Left ventricle myocardium inferior (tissue), 1 donor: ENCODE measurements around the gene MYO3A. TPM values are rescaled to one million over a fixed set of nuclear protein-coding genes. Genes with fewer than 3 reads are reported as not detected.

Source experiments
- DNase-seq: peaks from one replicate; pipeline ENCODE4 v3.0.0-alpha.2; 2020
- H3K27ac ChIP-seq: fragments of 200-600 bp; replicated peaks from 2 replicates; pipeline ENCODE4 v1.8.0; 2021
- H3K27me3 ChIP-seq: fragments of 200-600 bp; 2 replicates; pipeline ENCODE4 v1.8.0; 2021; ENCODE audit warnings: low read depth
- H3K36me3 ChIP-seq: fragments of 200-600 bp; 2 replicates; pipeline ENCODE4 v1.8.0; 2021
- H3K4me1 ChIP-seq: fragments of 200-600 bp; 2 replicates; pipeline ENCODE4 v1.8.0; 2021
- H3K4me3 ChIP-seq: fragments of 200-600 bp; 2 replicates; pipeline ENCODE4 v1.8.0; 2021; ENCODE audit warnings: mild to moderate bottlenecking, moderate library complexity
- H3K9me3 ChIP-seq: fragments of 200-600 bp; replicated peaks from 2 replicates; pipeline ENCODE4 v1.8.0; 2021
- CTCF ChIP-seq: fragments of 200-600 bp; IDR thresholded peaks from 2 replicates; pipeline ENCODE4 v1.8.0; 2021; ENCODE audit warnings: antibody characterized with exemption, mild to moderate bottlenecking, borderline replicate concordance
- intact Hi-C: fragments of 100-400 bp; cut with micrococcal nuclease; formaldehyde crosslinking; loops from one replicate; pipeline ENCODE4 v1.11.0; 2022
- total RNA-seq: library from RNA; stranded (reverse); fragmentation: NEBNext Ultra II Directional; extraction: Animal tissue kit (Norgen Biotek cat#: 25700); gene quantifications from one replicate; pipeline ENCODE4 v1.2.1, GENCODE V29; 2021
- donor health status: DM: no; HTN: yes; CAD: no; lungs with severe emphysema.

MYO3A gene
- total RNA-seq, 1 donor from 2014 or later, result not detected

- Histone ChIP-seq H3K4me3 (no peak overlapping the region), H3K4me1 (no peaks in the 10 kb centered on the region), H3K27ac (no peak overlapping the region), H3K9me3 (no peaks in the 10 kb centered on the region), H3K27me3 (peaks cover 28% of the 10 kb centered on the region), H3K36me3 (no peaks in the 10 kb centered on the region)
- no peak for TF ChIP-seq CTCF
- DNase-seq, result no peak
- intact Hi-C loops, result no loop called here
Observed at GRCh38 chr10:26232174-26232573, 298.1 kb downstream of the MYO3A start.

DNA sequence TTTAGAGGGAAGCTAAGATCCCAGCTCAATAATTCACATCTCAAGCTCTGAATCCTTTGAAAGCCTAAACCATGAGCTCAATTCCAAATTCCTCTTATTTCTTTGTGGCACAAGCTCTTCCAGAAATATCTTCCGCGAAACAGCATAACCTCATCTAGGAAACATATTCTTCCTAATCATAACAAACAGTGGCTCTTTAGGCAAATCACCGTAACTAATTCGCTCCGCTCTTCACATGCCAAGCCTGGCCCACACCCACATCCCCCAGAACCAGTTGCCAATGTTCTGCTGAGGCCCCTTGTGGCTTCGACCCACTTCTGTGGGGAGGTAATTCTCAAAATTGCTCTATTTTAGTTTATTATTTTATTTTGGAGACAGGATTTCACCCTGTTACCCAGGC, 301.7 kb downstream of the MYO3A start:
- intact Hi-C loops, result no loop called here
- Histone ChIP-seq H3K27ac (no peak overlapping the region), H3K4me1 (no peaks in the 10 kb centered on the region), H3K9me3 (no peaks in the 10 kb centered on the region), H3K4me3 (no peak overlapping the region), H3K36me3 (no peaks in the 10 kb centered on the region), H3K27me3 (peaks cover 4% of the 10 kb centered on the region)
- no peak for TF ChIP-seq CTCF
- DNase-seq, result no peak

DNA sequence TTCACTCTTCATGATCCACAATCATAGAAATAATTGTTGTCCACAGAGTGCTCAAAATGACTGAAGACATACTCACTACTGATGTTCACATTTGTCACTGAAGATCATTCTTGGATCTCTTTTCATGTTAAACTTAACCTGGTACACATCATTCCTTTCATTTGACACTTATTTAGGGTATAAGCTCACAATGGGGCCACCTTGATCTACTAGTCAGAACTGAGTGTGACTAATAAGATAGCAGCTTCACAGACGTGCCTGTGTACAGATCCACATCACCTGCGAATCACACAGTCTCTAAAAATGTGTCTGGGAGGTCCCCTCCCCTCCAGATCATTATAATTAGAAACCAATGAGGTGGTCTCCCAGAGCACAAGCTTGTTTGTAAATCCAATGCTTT, 304.3 kb downstream of the MYO3A start:
- intact Hi-C loops, result no loop called here
- Histone ChIP-seq H3K27me3 (peaks cover 4% of the 10 kb centered on the region), H3K4me3 (no peak overlapping the region), H3K36me3 (no peaks in the 10 kb centered on the region), H3K4me1 (no peaks in the 10 kb centered on the region), H3K27ac (no peak overlapping the region), H3K9me3 (no peaks in the 10 kb centered on the region)
- TF ChIP-seq CTCF, result no peak
- DNase-seq, result no peak

DNA sequence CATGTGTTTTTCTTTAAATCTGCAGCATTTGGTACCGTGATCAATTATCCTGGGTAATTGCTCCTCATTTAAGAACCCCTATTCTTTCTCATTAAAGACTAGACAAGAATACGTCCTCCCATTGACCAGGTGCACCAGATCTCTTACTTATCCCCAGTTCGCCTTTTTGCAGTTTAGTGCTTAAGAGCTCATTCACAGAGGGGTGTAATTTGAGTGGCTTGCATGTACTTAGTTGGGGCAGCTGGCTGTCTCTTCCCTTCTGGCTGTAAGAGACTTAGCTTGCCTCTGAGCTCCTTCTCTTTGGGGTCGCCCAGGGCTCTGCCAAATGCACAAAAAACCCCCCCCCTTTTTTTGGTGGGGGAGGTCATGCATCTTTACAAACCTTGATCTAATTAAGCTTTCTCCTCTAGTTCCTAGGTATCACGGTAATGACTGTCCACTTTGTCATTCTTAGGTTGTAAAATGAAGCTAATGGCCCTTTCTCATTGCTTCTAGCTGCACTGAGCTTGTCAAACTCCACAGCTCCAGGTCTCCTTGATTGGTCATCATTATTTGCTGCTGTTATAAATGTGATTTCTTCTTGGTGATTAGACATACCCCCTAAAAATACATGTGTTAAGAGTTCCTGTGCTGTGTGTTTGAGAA, 308.8 kb downstream of the MYO3A start:
- H3K27ac ChIP-seq, result no peak overlapping the region
- H3K4me1 ChIP-seq, result no peaks in the 10 kb centered on the region
- TF ChIP-seq CTCF, result no peak
- no peak for DNase-seq
- no peak overlapping the region for H3K4me3 ChIP-seq
- no peaks in the 10 kb centered on the region for H3K36me3 ChIP-seq
- no peaks in the 10 kb centered on the region for H3K9me3 ChIP-seq
- H3K27me3 ChIP-seq, result no peaks in the 10 kb centered on the region
- intact Hi-C loops, result no loop called here

DNA sequence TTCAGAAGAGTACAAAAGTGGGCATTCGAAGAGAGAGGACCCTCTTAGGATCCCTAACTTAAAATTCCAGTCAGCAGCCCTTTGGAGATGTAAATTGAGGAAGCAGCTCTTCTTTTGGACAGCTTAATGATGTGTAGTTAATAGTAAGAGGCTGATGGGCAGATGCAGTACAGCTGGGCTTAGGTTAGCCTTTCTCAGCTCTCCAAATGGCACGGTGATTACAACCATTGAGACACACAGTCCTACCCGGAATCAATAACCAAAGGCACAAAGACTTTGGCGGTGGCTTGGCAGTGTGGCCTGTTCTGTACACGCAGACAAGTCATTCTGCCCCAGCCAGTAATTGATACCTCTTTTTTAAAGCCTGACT, 309.3 kb downstream of the MYO3A start:
- Histone ChIP-seq H3K27me3 (no peaks in the 10 kb centered on the region), H3K36me3 (no peaks in the 10 kb centered on the region), H3K4me1 (no peaks in the 10 kb centered on the region), H3K27ac (no peak overlapping the region), H3K9me3 (no peaks in the 10 kb centered on the region), H3K4me3 (no peak overlapping the region)
- DNase-seq, result no peak
- no peak for TF ChIP-seq CTCF
- intact Hi-C loops, result no loop called here
